Sigmoid colon (tissue), 7 donors: ENCODE measurements around the gene SLC9A8. TPM values are rescaled to one million over a fixed set of nuclear protein-coding genes. Genes with fewer than 3 reads are reported as not detected.
"Not testable (repeated sequence)": the region's sequence is repeated elsewhere in the genome, so short reads cannot be mapped to it uniquely, and the experiment has no call there.

Source experiments
- DNase-seq: peaks from one replicate; pipeline ENCODE4 v3.0.0-alpha.2; 2019
- H3K27ac ChIP-seq, 4 donors: fragments of 200-600 bp; sonication (generic); one replicate each; pipeline ENCODE4 v1.5.1; 2016 to 2019; ENCODE audit warnings: mild to moderate bottlenecking in 1 of 4
- H3K27me3 ChIP-seq, 3 donors: fragments of 200-600 bp; sonication (generic); one replicate each; pipeline ENCODE4 v1.5.1; 2019; ENCODE audit warnings: mild to moderate bottlenecking in 1 of 3
- H3K36me3 ChIP-seq, 4 donors: fragments of 200-600 bp; sonication (generic); one replicate each; pipeline ENCODE4 v1.5.1; 2016 to 2019
- H3K4me1 ChIP-seq, 4 donors: fragments of 200-600 bp; sonication (generic); one replicate each; pipeline ENCODE4 v1.5.1; 2017 to 2019
- H3K4me3 ChIP-seq, 4 donors: fragments of 200-600 bp; sonication (generic); one replicate each; pipeline ENCODE4 v1.5.1; 2017 to 2019; ENCODE audit warnings: mild to moderate bottlenecking in 2 of 4, moderate library complexity in 1 of 4
- H3K9me3 ChIP-seq, 4 donors: fragments of 200-600 bp in 3 of 4; sonication (generic) in 3 of 4; one replicate each; pipeline versions ENCODE4 v1.5.1 to v1.6.1; 2013 to 2019
- CTCF ChIP-seq, 4 experiments: fragments of 450-650 bp in 3 of 4; fragments of 200-600 bp in 1 of 4; IDR thresholded peaks; one replicate each; pipeline ENCODE4 v1.5.1; 2016 to 2019; ENCODE audit warnings: antibody characterized with exemption in 4 of 4, mild to moderate bottlenecking in 3 of 4, moderate library complexity in 2 of 4
- EP300 ChIP-seq, 4 donors: sonication (generic); formaldehyde crosslinking; IDR thresholded peaks; one replicate each; pipeline ENCODE4 v1.6.1; 2017; ENCODE audit warnings: antibody characterized with exemption in 4 of 4
- POLR2A ChIP-seq, 2 donors: fragments of 450-650 bp; IDR thresholded peaks; one replicate each; pipeline ENCODE4 v1.6.1; 2016; ENCODE audit warnings: antibody characterized with exemption in 2 of 2, mild to moderate bottlenecking in 2 of 2, moderate library complexity in 2 of 2
- POLR2AphosphoS5 ChIP-seq, 4 donors: sonication (generic); formaldehyde crosslinking; IDR thresholded peaks; one replicate each; pipeline ENCODE4 v1.6.1; 2017; ENCODE audit warnings: antibody characterized with exemption in 4 of 4
- WGBS, 2 donors: extraction: QIAGEN DNeasy Blood & Tissue Kit; methylation state at CpG; one replicate each; pipeline ENCODE4 v1.1.7; 2013; 5-methylcytosine and 5-hydroxymethylcytosine counted together
- intact Hi-C: fragments of 100-400 bp; cut with DNase I; formaldehyde crosslinking; loops from one replicate; pipeline ENCODE4 v1.15.1; 2023
- polyA plus RNA-seq, 3 donors: library from polyadenylated mRNA; stranded (reverse); fragments of 200-250 nt; gene quantifications; one replicate each; pipeline ENCODE4 v1.2.3, GENCODE V29; 2013
- total RNA-seq, 4 donors: library from RNA; depleted of rRNA; stranded (reverse); fragments of >200 nt; gene quantifications; one replicate each; pipeline ENCODE4 v1.1.0, GENCODE V29; 2016
- donor health status: healthy with polysubstance abuse.
- donor health status: Bipolar disorder and iron deficiency.
- donor health status: healthy.

SLC9A8 gene
- total and polyA plus RNA-seq, 7 donors, result 1.8 to 14.7 (median 5.7) TPM

DNA sequence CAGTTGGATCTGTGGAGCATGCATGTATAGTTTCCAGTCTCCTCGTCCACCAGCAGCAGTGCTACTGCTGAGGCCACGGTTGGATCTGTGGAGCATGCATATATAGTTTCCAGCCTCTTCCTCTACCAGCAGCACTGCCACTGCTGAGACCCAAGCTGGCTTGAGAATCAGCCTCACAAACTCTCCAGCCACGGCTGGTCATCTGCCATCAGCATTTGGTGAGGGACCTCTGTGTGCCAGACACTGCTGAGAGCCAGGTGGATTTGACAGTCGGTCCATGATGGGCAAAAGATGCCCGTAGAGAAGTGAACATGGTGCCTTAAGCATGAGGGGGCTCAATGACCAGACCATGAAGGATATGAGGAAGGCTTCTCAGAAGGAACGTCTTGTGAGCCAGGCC is 46.4 kb downstream of the SLC9A8 start:
- no peak for DNase-seq
- no peaks in the 10 kb centered on the region for H3K9me3 ChIP-seq
- intact Hi-C loops, result no loop called here
- peaks cover 5 to 74% (median 11%) of the 10 kb centered on the region in 4 donors for H3K36me3 ChIP-seq
- no peak for TF ChIP-seq POLR2AphosphoS5 (IDR thresholded peaks at IDR 0.05)
- TF ChIP-seq POLR2A (IDR thresholded peaks at IDR 0.05), result no peak
- TF ChIP-seq EP300 (IDR thresholded peaks at IDR 0.05), result no peak
- TF ChIP-seq CTCF (IDR thresholded peaks at IDR 0.05), result no peak
- no peak overlapping the region for H3K27ac ChIP-seq
- no peak overlapping the region for H3K4me3 ChIP-seq
- 92 to 93% methylated on average over 6 of the region's 6 CpGs for WGBS, 2 donors
- no peaks in the 10 kb centered on the region for H3K4me1 ChIP-seq
- H3K27me3 ChIP-seq, result no peaks in the 10 kb centered on the region

- TF ChIP-seq CTCF (IDR thresholded peaks at IDR 0.05) (no peak), POLR2A (IDR thresholded peaks at IDR 0.05) (no peak), EP300 (IDR thresholded peaks at IDR 0.05) (no peak), POLR2AphosphoS5 (IDR thresholded peaks at IDR 0.05) (no peak)
- no peaks in the 10 kb centered on the region for H3K4me1 ChIP-seq
- H3K27me3 ChIP-seq, result no peaks in the 10 kb centered on the region
- no peak for DNase-seq
- no peak overlapping the region for H3K27ac ChIP-seq
- intact Hi-C loops, result no loop called here
- no peaks in the 10 kb centered on the region for H3K9me3 ChIP-seq
- peaks cover 5 to 78% (median 12%) of the 10 kb centered on the region in 4 donors for H3K36me3 ChIP-seq
- no peak overlapping the region for H3K4me3 ChIP-seq
These were observed 47.2 kb downstream of the SLC9A8 start for GRCh38 chr20:49859807-49860206.

DNA sequence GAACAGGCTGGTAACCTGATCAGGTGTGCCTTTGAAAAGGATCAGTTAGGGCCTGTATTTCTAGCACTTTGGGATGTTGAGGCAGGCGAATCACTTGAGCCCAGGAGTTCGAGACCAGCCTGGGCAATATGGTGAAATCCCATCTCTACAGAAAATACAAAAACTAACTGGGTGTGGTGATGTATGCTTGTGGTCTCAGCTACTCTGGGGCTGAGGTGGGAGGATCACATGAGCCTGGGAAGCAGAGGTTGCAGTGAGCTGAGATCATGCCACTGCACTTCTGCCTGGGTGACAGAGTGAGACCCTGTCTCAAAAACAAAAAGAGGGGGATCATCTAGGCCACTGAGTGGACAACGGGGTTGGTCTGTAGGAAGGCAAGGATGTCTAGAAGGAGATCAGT is 48.6 kb downstream of the SLC9A8 start:
- H3K27me3 ChIP-seq, H3K9me3 ChIP-seq, H3K4me1 ChIP-seq, intact Hi-C loops, H3K27ac ChIP-seq, H3K4me3 ChIP-seq, DNase-seq: not testable (repeated sequence)
- 96 to 98% methylated on average over 3 of the region's 3 CpGs for whole genome bisulfite sequencing, 2 donors
- H3K36me3 ChIP-seq, result peaks cover 0 to 78% (median 13%) of the 10 kb centered on the region in 4 donors

- Histone ChIP-seq H3K36me3 (peaks cover 0 to 72% (median 12%) of the 10 kb centered on the region in 4 donors), H3K9me3 (no peaks in the 10 kb centered on the region), H3K27ac (no peak overlapping the region), H3K4me3 (no peak overlapping the region), H3K4me1 (no peaks in the 10 kb centered on the region), H3K27me3 (no peaks in the 10 kb centered on the region)
- DNase-seq, result no peak
- no peak for TF ChIP-seq EP300 (IDR thresholded peaks at IDR 0.05)
- no peak for TF ChIP-seq POLR2A (IDR thresholded peaks at IDR 0.05)
- TF ChIP-seq POLR2AphosphoS5 (IDR thresholded peaks at IDR 0.05), result no peak
- no peak for TF ChIP-seq CTCF (IDR thresholded peaks at IDR 0.05)
- intact Hi-C loops, result no loop called here
- 84% methylated on average over 6 of the region's 6 CpGs for WGBS, 2 donors
These were observed 50.1 kb downstream of the SLC9A8 start for GRCh38 chr20:49862607-49863200.

- Histone ChIP-seq H3K4me3 (no peak overlapping the region), H3K27ac (no peak overlapping the region), H3K36me3 (peaks cover 0 to 75% (median 12%) of the 10 kb centered on the region in 4 donors), H3K4me1 (no peaks in the 10 kb centered on the region), H3K27me3 (no peaks in the 10 kb centered on the region), H3K9me3 (no peaks in the 10 kb centered on the region)
- no peak for TF ChIP-seq POLR2A (IDR thresholded peaks at IDR 0.05)
- 96 to 98% methylated on average over 6 of the region's 6 CpGs for WGBS, 2 donors
- intact Hi-C loops, result no loop called here
- no peak for DNase-seq
These were observed 51.0 kb downstream of the SLC9A8 start for GRCh38 chr20:49863666-49864065.

DNA sequence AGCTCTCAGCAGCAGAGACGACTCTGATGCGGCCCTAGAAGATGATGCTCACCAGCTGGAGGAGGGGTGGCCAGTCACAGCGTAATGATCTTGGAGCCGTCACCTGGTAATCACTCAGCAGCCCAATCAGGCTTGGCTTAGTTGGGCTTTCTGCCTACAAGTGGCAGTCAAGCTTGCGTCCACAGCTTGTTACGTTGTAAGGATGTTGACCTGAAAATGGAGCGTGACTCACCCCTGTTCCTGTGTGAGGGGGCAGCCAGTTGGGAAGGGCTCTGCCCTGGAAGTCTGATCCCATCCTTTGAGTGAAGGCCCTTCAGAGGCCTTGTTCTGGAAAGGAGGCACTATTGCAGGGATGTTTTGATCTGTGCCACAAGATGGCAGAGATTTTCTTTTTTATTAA is 52.9 kb downstream of the SLC9A8 start:
- TF ChIP-seq EP300 (IDR thresholded peaks at IDR 0.05), result no peak
- no peak for TF ChIP-seq POLR2A (IDR thresholded peaks at IDR 0.05)
- no peak for TF ChIP-seq CTCF (IDR thresholded peaks at IDR 0.05)
- no peak for TF ChIP-seq POLR2AphosphoS5 (IDR thresholded peaks at IDR 0.05)
- Histone ChIP-seq H3K9me3 (no peaks in the 10 kb centered on the region), H3K4me3 (no peak overlapping the region), H3K4me1 (no peaks in the 10 kb centered on the region), H3K36me3 (peaks cover 0 to 79% (median 10%) of the 10 kb centered on the region in 4 donors), H3K27me3 (no peaks in the 10 kb centered on the region), H3K27ac (no peak overlapping the region)
- 92% methylated on average over 7 of the region's 7 CpGs for WGBS, 2 donors
- intact Hi-C loops, result no loop called here
- no peak for DNase-seq
